ENCODE results near the gene ZNFX1.

The ZNFX1 gene

GRCh38 chr20:49320460-49320859 is 42.6 kb upstream of the ZNFX1 start:
- Histone ChIP-seq H3K4me2 (ENCODE audit: low read length) (no peak overlapping the region), H3K9me3 (ENCODE audit: control insufficient read depth, low read length) (no peaks in the 10 kb centered on the region), H3K27ac (no peak overlapping the region), H2AFZ (no peak overlapping the region), H3K4me3 (ENCODE audit: low read depth, low read length) (no peak overlapping the region), H3K4me1 (peaks cover 2% of the 10 kb centered on the region), H3K9ac (no peak overlapping the region), H3K36me3 (ENCODE audit: control insufficient read depth, insufficient read depth, low read length) (no peaks in the 10 kb centered on the region), H3K27me3 (ENCODE audit: control insufficient read depth, insufficient read depth, low read length) (no peaks in the 10 kb centered on the region), H3K79me2 (no peaks in the 10 kb centered on the region)
- peak; percentile 22 for TF ChIP-seq CTCF (IDR thresholded peaks at IDR 0.05)

GRCh38 chr20:49319208-49319809 is 41.5 kb upstream of the ZNFX1 start:
- Histone ChIP-seq H3K36me3 (ENCODE audit: control insufficient read depth, insufficient read depth, low read length) (no peaks in the 10 kb centered on the region), H3K4me3 (ENCODE audit: low read depth, low read length) (peak overlapping the region; percentile 44), H3K9ac (no peak overlapping the region), H3K79me2 (no peaks in the 10 kb centered on the region), H2AFZ (no peak overlapping the region), H3K27ac (no peak overlapping the region), H3K9me3 (ENCODE audit: control insufficient read depth, low read length) (no peaks in the 10 kb centered on the region), H3K4me1 (peaks cover 2% of the 10 kb centered on the region), H3K4me2 (ENCODE audit: low read length) (peak overlapping the region; percentile 82), H3K27me3 (ENCODE audit: control insufficient read depth, insufficient read depth, low read length) (no peaks in the 10 kb centered on the region)
- TF ChIP-seq CTCF (IDR thresholded peaks at IDR 0.05): no peak

- H3K27me3 ChIP-seq (ENCODE audit: control insufficient read depth, insufficient read depth, low read length): no peaks in the 10 kb centered on the region
Observed at GRCh38 chr20:49318430-49319207, 40.8 kb upstream of the ZNFX1 start.

GRCh38 chr20:49318091-49318429 is 40.2 kb upstream of the ZNFX1 start:
- H3K27me3 ChIP-seq (ENCODE audit: control insufficient read depth, insufficient read depth, low read length): no peaks in the 10 kb centered on the region
- H3K36me3 ChIP-seq (ENCODE audit: control insufficient read depth, insufficient read depth, low read length): no peaks in the 10 kb centered on the region
- peak overlapping the region; percentile 3 for H2AFZ ChIP-seq
- peaks cover 2% of the 10 kb centered on the region for H3K4me1 ChIP-seq
- no peaks in the 10 kb centered on the region for H3K79me2 ChIP-seq
- H3K9ac ChIP-seq: no peak overlapping the region
- H3K4me2 ChIP-seq (ENCODE audit: low read length): peak overlapping the region; percentile 82
- TF ChIP-seq CTCF (IDR thresholded peaks at IDR 0.05): no peak
- H3K9me3 ChIP-seq (ENCODE audit: control insufficient read depth, low read length): no peaks in the 10 kb centered on the region
- H3K27ac ChIP-seq: no peak overlapping the region
- peak overlapping the region; percentile 44 for H3K4me3 ChIP-seq (ENCODE audit: low read depth, low read length)

More at GRCh38 chr20:49318430-49319207, 40.8 kb upstream of the ZNFX1 start:
- H3K36me3 ChIP-seq (ENCODE audit: control insufficient read depth, insufficient read depth, low read length): no peaks in the 10 kb centered on the region
- H2AFZ ChIP-seq: peak overlapping the region; percentile 3
- no peak overlapping the region for H3K9ac ChIP-seq
- H3K4me1 ChIP-seq: peaks cover 2% of the 10 kb centered on the region
- peak overlapping the region; percentile 44 for H3K4me3 ChIP-seq (ENCODE audit: low read depth, low read length)
- H3K9me3 ChIP-seq (ENCODE audit: control insufficient read depth, low read length): no peaks in the 10 kb centered on the region
- H3K4me2 ChIP-seq (ENCODE audit: low read length): peak overlapping the region; percentile 82
- H3K79me2 ChIP-seq: no peaks in the 10 kb centered on the region
- H3K27ac ChIP-seq: no peak overlapping the region
- TF ChIP-seq CTCF (IDR thresholded peaks at IDR 0.05): no peak

All from parathyroid adenoma (tissue), 2 donors.